Transverse colon (tissue), 4 donors: Measurements from ENCODE around the gene SLC35G1. TPM values are rescaled to one million over a fixed set of nuclear protein-coding genes. Genes with fewer than 3 reads are reported as not detected.

ENCODE experiments used
- DNase-seq: peaks from one replicate; pipeline ENCODE4 v3.0.0-alpha.2; 2019
- H3K27ac ChIP-seq, 4 donors: fragments of 200-600 bp; sonication (generic); 2 replicates each; pipeline ENCODE4 v1.5.1; 2016 to 2018; ENCODE audit warnings: inconsistent platforms in 4 of 4
- H3K27me3 ChIP-seq: fragments of 200-600 bp; sonication (generic); 2 replicates; pipeline ENCODE4 v1.5.1; 2017; ENCODE audit warnings: inconsistent platforms
- H3K36me3 ChIP-seq, 4 donors: fragments of 200-600 bp; sonication (generic); 2 replicates each; pipeline ENCODE4 v1.5.1; 2017 to 2019; ENCODE audit warnings: inconsistent platforms in 4 of 4
- H3K4me1 ChIP-seq, 4 donors: fragments of 200-600 bp; sonication (generic); 2 replicates each; pipeline ENCODE4 v1.5.1; 2017 to 2020; ENCODE audit warnings: inconsistent platforms in 4 of 4
- H3K4me3 ChIP-seq, 4 donors: fragments of 200-600 bp; sonication (generic); 1 replicate in 1 of 4; 2 replicates in 3 of 4; pipeline versions ENCODE4 v1.5.1 to v1.6.1; 2017 to 2019; ENCODE audit warnings: inconsistent platforms in 4 of 4
- H3K9me3 ChIP-seq, 2 donors: fragments of 200-600 bp; sonication (generic); 2 replicates each; pipeline ENCODE4 v1.5.1; 2017 to 2019; ENCODE audit warnings: inconsistent platforms in 2 of 2
- EP300 ChIP-seq: sonication (generic); formaldehyde crosslinking; IDR thresholded peaks from one replicate; pipeline ENCODE4 v1.6.1; 2017; ENCODE audit warnings: antibody characterized with exemption, low read depth
- POLR2A ChIP-seq: fragments of 450-650 bp; IDR thresholded peaks from one replicate; pipeline ENCODE4 v1.6.1; 2016; ENCODE audit warnings: antibody characterized with exemption, mild to moderate bottlenecking, moderate library complexity
- POLR2AphosphoS5 ChIP-seq, 3 donors: sonication (generic); formaldehyde crosslinking; IDR thresholded peaks; one replicate each; pipeline ENCODE4 v1.6.1; 2016; ENCODE audit warnings: antibody characterized with exemption in 3 of 3
- WGBS, 2 donors: methylation state at CpG; one replicate each; pipeline ENCODE4 v1.1.5; 2018; ENCODE audit warnings: low coverage in 1 of 2; 5-methylcytosine and 5-hydroxymethylcytosine counted together
- in situ Hi-C, 4 donors: fragments of 200-750 bp; cut with MboI; loops; one replicate each; pipeline versions ENCODE4 v1.15.0 to v1.15.1; 2017; ENCODE audit warnings: low sequenced_read_pairs in 3 of 4, low pct_ligation_motif_present in 1 of 4, low pct_unique_long_range_greater_than_20kb in 1 of 4
- intact Hi-C: fragments of 100-400 bp; cut with DNase I; formaldehyde crosslinking; loops from one replicate; pipeline ENCODE4 v1.15.1; 2023; ENCODE audit warnings: low total_unique reads
- total RNA-seq, 4 donors: library from RNA; depleted of rRNA; stranded (reverse); fragments of >200 nt; gene quantifications; one replicate each; pipeline ENCODE4 v1.1.0, GENCODE V29; 2016
- TF ChIP-seq, protein P1 (sequence below), 5 experiments: fragments of 200-600 bp in 3 of 5; fragments of 450-650 bp in 2 of 5; sonication (generic) in 3 of 5; IDR thresholded peaks; 1 replicate in 2 of 5; 2 replicates in 3 of 5; pipeline ENCODE4 v1.5.1; 2016 to 2017; ENCODE audit warnings: antibody characterized with exemption in 5 of 5, inconsistent platforms in 3 of 5, mild to moderate bottlenecking in 2 of 5, moderate library complexity in 1 of 5

The SLC35G1 gene
- total RNA-seq, 4 donors from 2014 or later: 7.4 to 42.1 (median 28.9) TPM

DNA sequence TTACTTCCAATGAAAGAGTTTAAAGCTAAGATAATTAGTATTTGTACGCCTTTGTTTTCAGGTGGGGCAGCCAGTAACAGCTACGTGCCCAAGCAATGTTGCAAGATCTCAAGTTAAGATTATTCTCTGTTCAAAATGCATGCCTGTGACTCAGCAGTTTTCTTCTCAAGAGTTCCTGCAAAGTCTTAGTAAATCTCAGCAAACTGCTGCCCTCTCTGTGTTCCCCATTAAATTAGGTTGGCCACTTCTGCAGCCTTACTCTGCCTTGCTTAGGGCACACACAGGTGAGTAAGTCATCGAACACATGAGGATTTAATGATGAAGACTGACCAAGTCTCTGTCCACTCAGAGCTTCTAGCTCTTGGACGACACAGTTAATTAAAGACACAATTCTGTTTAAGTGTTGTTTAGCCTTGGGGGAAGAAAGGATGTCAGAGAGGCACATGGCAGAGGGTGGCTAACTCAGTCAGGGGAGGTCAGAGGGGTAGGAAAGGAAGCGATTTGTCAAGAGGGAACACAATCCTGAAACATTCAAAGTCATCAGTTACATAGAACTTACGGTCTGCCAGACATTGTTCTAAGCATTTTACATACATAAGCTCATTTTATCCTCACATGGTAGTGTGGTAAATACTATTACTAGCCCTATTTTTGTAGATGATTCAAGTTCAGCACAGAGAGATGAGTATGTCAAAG is 20.2 kb upstream of the SLC35G1 start:
- Histone ChIP-seq H3K27ac (no peak overlapping the region), H3K36me3 (no peaks in the 10 kb centered on the region), H3K27me3 (no peaks in the 10 kb centered on the region), H3K4me1 (no peaks in the 10 kb centered on the region), H3K9me3 (no peaks in the 10 kb centered on the region), H3K4me3 (no peak overlapping the region)
- intact Hi-C loops: no loop called here
- TF ChIP-seq POLR2AphosphoS5 (IDR thresholded peaks at IDR 0.05) (no peak), EP300 (no peak), POLR2A (no peak)
- TF ChIP-seq, protein P1, sequence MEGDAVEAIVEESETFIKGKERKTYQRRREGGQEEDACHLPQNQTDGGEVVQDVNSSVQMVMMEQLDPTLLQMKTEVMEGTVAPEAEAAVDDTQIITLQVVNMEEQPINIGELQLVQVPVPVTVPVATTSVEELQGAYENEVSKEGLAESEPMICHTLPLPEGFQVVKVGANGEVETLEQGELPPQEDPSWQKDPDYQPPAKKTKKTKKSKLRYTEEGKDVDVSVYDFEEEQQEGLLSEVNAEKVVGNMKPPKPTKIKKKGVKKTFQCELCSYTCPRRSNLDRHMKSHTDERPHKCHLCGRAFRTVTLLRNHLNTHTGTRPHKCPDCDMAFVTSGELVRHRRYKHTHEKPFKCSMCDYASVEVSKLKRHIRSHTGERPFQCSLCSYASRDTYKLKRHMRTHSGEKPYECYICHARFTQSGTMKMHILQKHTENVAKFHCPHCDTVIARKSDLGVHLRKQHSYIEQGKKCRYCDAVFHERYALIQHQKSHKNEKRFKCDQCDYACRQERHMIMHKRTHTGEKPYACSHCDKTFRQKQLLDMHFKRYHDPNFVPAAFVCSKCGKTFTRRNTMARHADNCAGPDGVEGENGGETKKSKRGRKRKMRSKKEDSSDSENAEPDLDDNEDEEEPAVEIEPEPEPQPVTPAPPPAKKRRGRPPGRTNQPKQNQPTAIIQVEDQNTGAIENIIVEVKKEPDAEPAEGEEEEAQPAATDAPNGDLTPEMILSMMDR (IDR thresholded peaks at IDR 0.05): no peak
- 43 to 67% methylated on average over 5 to 6 of the region's 6 CpGs for WGBS, 2 donors
- no peak for DNase-seq
- in situ Hi-C loops: no loop called here

DNA sequence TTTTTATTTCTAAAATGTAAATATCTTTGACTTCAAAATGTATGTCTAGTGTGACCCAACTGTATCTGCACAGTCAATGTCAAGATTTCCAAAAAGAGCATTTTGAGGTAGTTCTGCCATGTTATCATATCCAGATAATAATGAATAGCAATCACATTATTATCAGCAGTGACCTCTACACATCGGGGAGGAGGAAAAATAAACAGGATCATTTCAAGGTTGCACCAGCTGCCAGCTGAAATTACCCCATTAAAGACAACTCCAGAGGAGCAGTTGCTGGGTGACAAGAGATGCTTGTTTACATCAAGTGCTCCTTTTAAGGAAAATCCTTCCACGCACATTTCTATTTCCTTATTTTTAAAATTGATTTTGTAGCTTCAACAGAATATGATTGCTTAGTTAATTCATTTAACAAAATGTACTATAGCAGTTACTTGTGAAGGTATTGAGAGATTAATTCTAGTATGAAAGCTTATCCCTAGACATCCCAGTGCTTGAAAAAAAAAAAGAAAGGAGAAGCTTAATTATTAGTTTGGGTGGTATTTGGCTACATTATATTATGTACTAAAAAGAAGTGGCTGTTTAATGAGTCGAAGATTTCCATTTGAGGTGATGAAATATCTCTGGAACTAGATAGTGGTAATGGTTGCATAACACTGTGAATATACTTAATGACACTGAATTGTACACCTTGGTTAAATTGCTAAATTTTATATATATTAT is 19.3 kb upstream of the SLC35G1 start:
- intact Hi-C loops: no loop called here
- in situ Hi-C loops: no loop called here
- H3K27me3 ChIP-seq: no peaks in the 10 kb centered on the region
- 56 to 58% methylated on average over 3 of the region's 3 CpGs for WGBS, 2 donors
- no peak overlapping the region for H3K27ac ChIP-seq
- no peak overlapping the region for H3K4me3 ChIP-seq
- no peaks in the 10 kb centered on the region for H3K9me3 ChIP-seq
- H3K4me1 ChIP-seq: no peaks in the 10 kb centered on the region
- TF ChIP-seq POLR2AphosphoS5 (IDR thresholded peaks at IDR 0.05) (no peak), POLR2A (no peak), EP300 (no peak)
- TF ChIP-seq, protein P1 (IDR thresholded peaks at IDR 0.05): no peak
- no peak for DNase-seq
- no peaks in the 10 kb centered on the region for H3K36me3 ChIP-seq

DNA sequence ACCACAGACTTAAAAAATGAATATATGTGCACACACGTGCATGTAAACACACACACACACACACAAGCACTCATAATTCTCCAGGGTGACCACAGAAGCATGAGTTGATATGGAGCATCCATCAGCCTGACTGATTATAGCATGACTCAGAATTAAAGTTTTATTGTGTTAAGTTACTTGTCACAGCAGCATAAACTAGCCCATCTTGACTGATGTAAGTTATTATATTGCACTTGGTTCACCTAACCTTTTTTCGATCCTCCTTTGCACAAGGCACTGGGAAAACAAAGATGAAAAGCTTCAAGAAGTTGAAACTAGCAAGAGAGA is 18.8 kb upstream of the SLC35G1 start:
- Histone ChIP-seq H3K4me3 (no peak overlapping the region), H3K4me1 (no peaks in the 10 kb centered on the region), H3K27ac (no peak overlapping the region), H3K36me3 (no peaks in the 10 kb centered on the region), H3K9me3 (no peaks in the 10 kb centered on the region), H3K27me3 (no peaks in the 10 kb centered on the region)
- in situ Hi-C loops (no loop called here), intact Hi-C loops (no loop called here)
- TF ChIP-seq POLR2AphosphoS5 (IDR thresholded peaks at IDR 0.05): no peak
- no peak for TF ChIP-seq POLR2A
- no peak for TF ChIP-seq EP300
- TF ChIP-seq, protein P1 (IDR thresholded peaks at IDR 0.05): no peak
- 79 to 83% methylated on average over 2 of the region's 2 CpGs for WGBS, 2 donors
- no peak for DNase-seq

DNA sequence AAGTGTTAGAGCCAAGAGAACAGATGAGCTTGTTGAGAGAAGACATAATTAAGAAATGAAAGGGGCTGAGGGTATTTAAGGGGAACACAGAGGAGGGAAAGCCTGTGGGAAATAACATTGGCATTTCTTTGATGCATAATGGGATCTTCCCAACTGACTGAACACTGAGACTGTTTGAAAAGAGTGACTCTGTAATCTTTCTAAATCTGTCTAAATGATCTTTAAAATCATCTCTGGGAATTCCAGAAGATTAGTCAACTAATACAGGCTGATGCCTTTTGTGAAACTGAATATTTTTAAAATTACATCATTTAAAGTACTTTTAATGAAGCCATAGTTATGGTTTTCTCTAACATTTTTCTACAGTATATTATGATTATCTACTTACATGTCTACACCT is 17.4 kb upstream of the SLC35G1 start:
- Histone ChIP-seq H3K9me3 (no peaks in the 10 kb centered on the region), H3K36me3 (no peaks in the 10 kb centered on the region), H3K27ac (no peak overlapping the region), H3K4me1 (no peaks in the 10 kb centered on the region), H3K4me3 (no peak overlapping the region), H3K27me3 (peaks cover 3% of the 10 kb centered on the region)
- intact Hi-C loops: no loop called here
- in situ Hi-C loops: no loop called here
- TF ChIP-seq POLR2A (no peak), EP300 (no peak), POLR2AphosphoS5 (IDR thresholded peaks at IDR 0.05) (no peak)
- TF ChIP-seq, protein P1 (IDR thresholded peaks at IDR 0.05): no peak
- DNase-seq: no peak
